ENCODE measurements around the gene PCBP3. TPM values are rescaled to one million over a fixed set of nuclear protein-coding genes. Genes with fewer than 3 reads are reported as not detected.

PCBP3 gene
- total and polyA plus RNA-seq, 2 of the 13 experiments (the other 11 are each of a cell fraction or from before 2014, with no cell fraction given): not detected

GRCh38 chr21:45596704-45597318, 46.7 kb upstream of the PCBP3 start (continued):
- TF ChIP-seq ZNF362 (CRISPR knock-in tag; IDR thresholded peaks at IDR 0.05; ENCODE audit: borderline replicate concordance): no peak
- no peak for TF ChIP-seq PAF1 (CRISPR knock-in tag; IDR thresholded peaks at IDR 0.05)
- no peak for TF ChIP-seq ZNF7 (CRISPR knock-in tag; IDR thresholded peaks at IDR 0.05)
- no peak for TF ChIP-seq NR0B2 (CRISPR knock-in tag; IDR thresholded peaks at IDR 0.05)
- TF ChIP-seq PTBP1 (IDR thresholded peaks at IDR 0.05; ENCODE audit: low read depth, low read length, poor library complexity, severe bottlenecking): no peak
- no peak for TF ChIP-seq IRF1 (CRISPR knock-in tag; IDR thresholded peaks at IDR 0.05; ENCODE audit: low read depth)
- TF ChIP-seq THRA (CRISPR knock-in tag; IDR thresholded peaks at IDR 0.05; ENCODE audit: borderline replicate concordance): peak; percentile 47; the same call in 1 of the 2 replicates
- TF ChIP-seq ZNF569 (CRISPR knock-in tag; IDR thresholded peaks at IDR 0.05; ENCODE audit: borderline replicate concordance): no peak
- no peak for TF ChIP-seq RFXANK (CRISPR knock-in tag; IDR thresholded peaks at IDR 0.05)
- TF ChIP-seq ZFP91 (CRISPR knock-in tag; IDR thresholded peaks at IDR 0.05; ENCODE audit: borderline replicate concordance): no peak
- TF ChIP-seq EEA1 (CRISPR knock-in tag; IDR thresholded peaks at IDR 0.05; ENCODE audit: borderline replicate concordance): no peak
- no peak for TF ChIP-seq HNRNPK (IDR thresholded peaks at IDR 0.05; ENCODE audit: low read depth, low read length, poor library complexity, severe bottlenecking)
- TF ChIP-seq IRF9 (CRISPR knock-in tag; IDR thresholded peaks at IDR 0.05; ENCODE audit: borderline replicate concordance): no peak
- TF ChIP-seq SAP130 (CRISPR knock-in tag; IDR thresholded peaks at IDR 0.05; ENCODE audit: low read depth): peak; percentile 45
- TF ChIP-seq ZNF513 (CRISPR knock-in tag; conservative IDR thresholded peaks at IDR 0.05): no peak
- no peak for TF ChIP-seq ZNF574 (CRISPR knock-in tag; IDR thresholded peaks at IDR 0.05)
- peak; percentile 24; the same call in 1 of the 2 replicates for TF ChIP-seq ELF3 (CRISPR knock-in tag; IDR thresholded peaks at IDR 0.05)

Data from HepG2 (cell line).